Activated CD4-positive, alpha-beta T cell treated with anti-CD3 and anti-CD28 coated beads, Interleukin-2, amount 10 ng/mL, durations not matched to agents 24 days and 14 days (primary cell): Measurements from ENCODE around the gene MACROD2. TPM values are rescaled to one million over a fixed set of nuclear protein-coding genes. Genes with fewer than 3 reads are reported as not detected.

Experiments used
- DNase-seq: peaks from one replicate; pipeline ENCODE4 v3.0.0; 2022
- H3K27ac Mint-ChIP-seq: one replicate; pipeline ENCODE4 v1.8.0; 2022; ENCODE audit warnings: mild to moderate bottlenecking, mixed read lengths
- H3K27me3 Mint-ChIP-seq: one replicate; pipeline ENCODE4 v1.8.0; 2022; ENCODE audit warnings: mixed read lengths
- H3K36me3 Mint-ChIP-seq: one replicate; pipeline ENCODE4 v1.8.0; 2022; ENCODE audit warnings: low read depth, mild to moderate bottlenecking, mixed read lengths
- H3K4me1 Mint-ChIP-seq: one replicate; pipeline ENCODE4 v1.8.0; 2021; ENCODE audit warnings: mixed read lengths
- H3K4me3 Mint-ChIP-seq: one replicate; pipeline ENCODE4 v1.8.0; 2022; ENCODE audit warnings: mild to moderate bottlenecking, moderate library complexity, mixed read lengths
- H3K9me3 Mint-ChIP-seq: one replicate; pipeline ENCODE4 v1.8.0; 2021; ENCODE audit warnings: mixed read lengths
- intact Hi-C: fragments of 100-400 bp; cut with micrococcal nuclease; formaldehyde crosslinking; loops from one replicate; pipeline ENCODE4 v1.15.1; 2023
- total RNA-seq: library from RNA; stranded (reverse); gene quantifications from 2 replicates; pipeline ENCODE4 v1.2.3, GENCODE V29; 2022

MACROD2 gene
- total RNA-seq, 1 donor from 2014 or later, result not detected

DNA sequence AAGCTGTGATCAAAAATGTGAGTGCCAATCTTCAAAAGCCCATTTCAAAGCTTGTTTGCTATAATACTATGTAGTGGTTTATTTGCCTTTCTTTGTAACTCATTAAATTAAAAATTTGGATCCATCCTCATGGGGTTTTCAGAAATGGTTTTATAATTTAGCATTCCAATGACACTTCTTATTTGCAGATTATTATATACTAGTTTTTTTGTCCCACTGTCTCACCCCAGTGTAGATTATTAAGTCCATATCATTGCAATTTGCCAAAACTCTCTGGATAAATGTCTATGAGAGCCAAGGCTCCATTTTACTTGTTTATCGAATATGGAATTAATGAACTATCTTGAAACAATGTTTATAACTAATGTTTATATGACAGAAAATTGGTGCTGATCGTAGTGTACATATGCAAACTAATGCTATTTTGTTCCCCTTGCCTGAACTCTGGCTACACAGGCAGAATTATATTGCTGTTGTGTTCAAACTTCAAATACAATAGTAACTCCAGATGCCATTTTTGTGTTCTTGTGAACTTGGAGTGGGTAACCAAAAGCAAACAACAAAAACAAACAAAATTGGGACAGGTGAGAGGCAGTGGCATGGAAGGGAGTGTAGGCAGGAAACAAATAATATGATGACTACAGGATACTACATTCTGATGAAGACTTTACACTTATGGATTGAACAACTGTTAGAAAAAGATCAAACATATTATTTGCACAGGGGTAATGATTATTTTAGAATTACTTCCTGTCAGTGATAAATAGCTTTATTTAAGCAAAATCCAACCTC, 649.2 kb downstream of the MACROD2 start:
- no peaks in the 10 kb centered on the region for H3K36me3 Mint-ChIP-seq
- intact Hi-C loops, result no loop called here
- no peaks in the 10 kb centered on the region for H3K27me3 Mint-ChIP-seq
- H3K4me1 Mint-ChIP-seq, result no peaks in the 10 kb centered on the region
- no peak for DNase-seq
- H3K4me3 Mint-ChIP-seq, result no peak overlapping the region
- H3K9me3 Mint-ChIP-seq, result no peaks in the 10 kb centered on the region
- no peak overlapping the region for H3K27ac Mint-ChIP-seq

DNA sequence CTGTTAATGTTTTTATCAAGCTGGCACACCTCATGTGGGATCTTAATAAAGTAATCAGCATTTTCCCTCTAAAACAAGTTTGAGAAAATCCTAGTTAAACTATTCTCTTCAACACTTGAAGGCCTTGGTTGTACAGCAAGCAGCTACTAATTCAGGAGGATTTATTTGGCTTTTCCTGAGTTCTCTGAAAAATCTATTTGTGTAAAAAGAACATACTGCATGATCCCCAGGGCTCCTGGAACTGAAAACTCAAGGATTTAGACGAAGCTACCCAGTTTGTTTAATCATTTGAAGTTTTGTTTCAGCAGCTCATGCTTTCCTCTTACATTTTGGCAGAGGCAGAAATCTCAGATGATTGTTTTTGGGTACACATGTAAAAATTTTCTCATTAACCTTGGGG, 651.7 kb downstream of the MACROD2 start:
- no peaks in the 10 kb centered on the region for H3K27me3 Mint-ChIP-seq
- H3K4me1 Mint-ChIP-seq, result no peaks in the 10 kb centered on the region
- intact Hi-C loops, result no loop called here
- H3K4me3 Mint-ChIP-seq, result no peak overlapping the region
- H3K27ac Mint-ChIP-seq, result no peak overlapping the region
- DNase-seq, result no peak
- no peaks in the 10 kb centered on the region for H3K36me3 Mint-ChIP-seq
- no peaks in the 10 kb centered on the region for H3K9me3 Mint-ChIP-seq

GRCh38 chr20:14649662-14650061, 654.3 kb downstream of the MACROD2 start:
- no peak for DNase-seq
- H3K4me1 Mint-ChIP-seq, result no peaks in the 10 kb centered on the region
- H3K27ac Mint-ChIP-seq, result no peak overlapping the region
- no peaks in the 10 kb centered on the region for H3K9me3 Mint-ChIP-seq
- no peak overlapping the region for H3K4me3 Mint-ChIP-seq
- intact Hi-C loops, result no loop called here
- H3K36me3 Mint-ChIP-seq, result no peaks in the 10 kb centered on the region
- no peaks in the 10 kb centered on the region for H3K27me3 Mint-ChIP-seq

- intact Hi-C loops, result no loop called here
- Mint-ChIP-seq H3K27me3 (no peaks in the 10 kb centered on the region), H3K27ac (no peak overlapping the region), H3K4me1 (no peaks in the 10 kb centered on the region), H3K9me3 (no peaks in the 10 kb centered on the region), H3K4me3 (no peak overlapping the region), H3K36me3 (no peaks in the 10 kb centered on the region)
- no peak for DNase-seq
These were observed 662.1 kb downstream of the MACROD2 start for GRCh38 chr20:14657266-14658005.

DNA sequence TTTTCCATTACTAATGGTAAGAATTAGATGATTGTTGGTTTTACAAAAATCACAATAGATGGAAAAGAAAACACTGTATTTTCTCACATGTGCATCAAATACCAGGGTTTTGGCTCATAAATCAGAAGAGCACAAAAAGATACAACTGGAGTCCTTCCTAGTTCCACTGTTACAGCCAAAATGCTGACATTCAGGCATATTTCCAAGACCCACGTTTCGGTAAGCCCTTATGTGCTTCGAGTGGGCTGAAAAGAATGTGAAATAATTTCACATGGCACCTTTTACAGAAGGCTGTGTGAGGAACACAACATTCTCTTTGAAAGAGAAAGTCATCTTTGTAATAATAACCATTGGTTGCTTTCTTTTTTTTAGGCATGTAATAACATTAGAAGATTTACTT, 668.8 kb downstream of the MACROD2 start:
- no peaks in the 10 kb centered on the region for H3K27me3 Mint-ChIP-seq
- H3K4me3 Mint-ChIP-seq, result no peak overlapping the region
- no peaks in the 10 kb centered on the region for H3K4me1 Mint-ChIP-seq
- DNase-seq, result no peak
- intact Hi-C loops, result no loop called here
- H3K9me3 Mint-ChIP-seq, result no peaks in the 10 kb centered on the region
- H3K36me3 Mint-ChIP-seq, result no peaks in the 10 kb centered on the region
- H3K27ac Mint-ChIP-seq, result no peak overlapping the region

DNA sequence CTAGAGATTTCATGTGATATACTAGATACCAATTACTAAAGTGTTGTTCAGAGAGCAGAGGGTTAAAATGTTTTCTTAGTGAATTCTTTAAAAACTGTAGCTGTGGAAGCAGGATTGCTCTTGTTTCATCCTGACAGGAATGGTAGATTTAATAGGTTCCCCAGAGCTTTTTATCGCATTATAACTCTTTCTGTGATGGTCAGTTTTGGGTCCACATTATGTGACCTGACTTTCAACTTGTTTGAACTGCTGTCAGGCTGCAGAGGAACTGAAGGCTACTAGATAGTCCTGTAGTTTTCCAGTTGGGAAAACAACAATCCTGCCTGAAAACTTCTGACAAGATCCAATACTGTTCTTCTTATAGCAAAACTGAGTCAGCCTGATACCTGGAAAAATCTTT, 671.4 kb downstream of the MACROD2 start:
- H3K4me3 Mint-ChIP-seq, result no peak overlapping the region
- DNase-seq, result no peak
- no peaks in the 10 kb centered on the region for H3K36me3 Mint-ChIP-seq
- H3K9me3 Mint-ChIP-seq, result no peaks in the 10 kb centered on the region
- H3K4me1 Mint-ChIP-seq, result no peaks in the 10 kb centered on the region
- intact Hi-C loops, result no loop called here
- H3K27ac Mint-ChIP-seq, result no peak overlapping the region
- no peaks in the 10 kb centered on the region for H3K27me3 Mint-ChIP-seq

DNA sequence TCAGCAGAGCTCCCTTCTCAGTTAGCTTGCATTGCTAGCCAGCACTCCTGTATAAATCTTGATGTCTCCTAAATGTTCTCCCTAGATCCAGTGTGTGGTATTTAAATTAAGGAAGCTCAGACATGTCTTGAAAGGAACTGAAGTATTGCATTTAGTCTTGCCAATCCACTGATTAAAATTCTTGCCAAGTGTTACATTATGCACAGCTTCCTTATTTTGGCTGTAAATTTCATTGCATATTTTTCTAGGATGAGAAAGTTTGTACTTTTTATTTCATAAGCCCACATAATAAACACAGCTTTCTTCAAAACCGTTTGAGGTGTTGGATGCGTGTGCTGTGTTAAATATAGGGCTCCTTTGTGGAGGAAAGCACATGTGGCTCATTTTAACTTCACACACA, 671.9 kb downstream of the MACROD2 start:
- Mint-ChIP-seq H3K27ac (no peak overlapping the region), H3K27me3 (no peaks in the 10 kb centered on the region), H3K4me1 (no peaks in the 10 kb centered on the region), H3K4me3 (no peak overlapping the region), H3K36me3 (no peaks in the 10 kb centered on the region), H3K9me3 (no peaks in the 10 kb centered on the region)
- intact Hi-C loops, result no loop called here
- DNase-seq, result no peak

GRCh38 chr20:14672066-14672465, 676.8 kb downstream of the MACROD2 start:
- Mint-ChIP-seq H3K4me3 (no peak overlapping the region), H3K4me1 (no peaks in the 10 kb centered on the region), H3K27ac (no peak overlapping the region), H3K9me3 (peaks cover 4% of the 10 kb centered on the region), H3K27me3 (no peaks in the 10 kb centered on the region), H3K36me3 (no peaks in the 10 kb centered on the region)
- intact Hi-C loops, result no loop called here
- no peak for DNase-seq

- Mint-ChIP-seq H3K36me3 (no peaks in the 10 kb centered on the region), H3K27me3 (no peaks in the 10 kb centered on the region)
These were observed 677.8 kb downstream of the MACROD2 start for GRCh38 chr20:14673164-14673563.

DNA sequence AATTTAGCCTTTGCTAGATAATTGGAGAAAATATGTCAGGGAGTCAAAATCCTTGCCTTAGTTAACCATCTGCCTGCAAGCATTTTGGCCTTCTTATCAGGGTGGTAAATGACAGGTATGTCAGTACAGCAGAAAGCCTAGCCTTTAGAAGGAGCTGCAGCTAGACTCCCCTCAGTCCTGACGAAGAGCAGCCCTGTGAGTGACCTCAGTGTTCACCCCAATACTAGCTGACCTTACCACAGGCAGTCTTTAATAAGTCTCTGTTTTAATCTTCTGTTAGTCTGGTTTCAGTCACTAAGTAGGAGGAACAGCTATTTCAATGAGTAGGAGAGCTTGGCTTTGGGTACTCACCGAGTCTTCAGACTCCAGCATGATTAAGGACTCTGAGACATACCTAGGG, 682.1 kb downstream of the MACROD2 start:
- Mint-ChIP-seq H3K27ac (no peak overlapping the region), H3K4me1 (no peaks in the 10 kb centered on the region), H3K27me3 (no peaks in the 10 kb centered on the region), H3K9me3 (peaks cover 4% of the 10 kb centered on the region), H3K4me3 (no peak overlapping the region), H3K36me3 (no peaks in the 10 kb centered on the region)
- no peak for DNase-seq
- intact Hi-C loops, result no loop called here

More at GRCh38 chr20:14673164-14673563, 677.8 kb downstream of the MACROD2 start:
- H3K27ac Mint-ChIP-seq, result no peak overlapping the region
- H3K4me1 Mint-ChIP-seq, result no peaks in the 10 kb centered on the region
- DNase-seq, result no peak
- H3K4me3 Mint-ChIP-seq, result no peak overlapping the region
- H3K9me3 Mint-ChIP-seq, result peaks cover 4% of the 10 kb centered on the region
- intact Hi-C loops, result no loop called here

DNA sequence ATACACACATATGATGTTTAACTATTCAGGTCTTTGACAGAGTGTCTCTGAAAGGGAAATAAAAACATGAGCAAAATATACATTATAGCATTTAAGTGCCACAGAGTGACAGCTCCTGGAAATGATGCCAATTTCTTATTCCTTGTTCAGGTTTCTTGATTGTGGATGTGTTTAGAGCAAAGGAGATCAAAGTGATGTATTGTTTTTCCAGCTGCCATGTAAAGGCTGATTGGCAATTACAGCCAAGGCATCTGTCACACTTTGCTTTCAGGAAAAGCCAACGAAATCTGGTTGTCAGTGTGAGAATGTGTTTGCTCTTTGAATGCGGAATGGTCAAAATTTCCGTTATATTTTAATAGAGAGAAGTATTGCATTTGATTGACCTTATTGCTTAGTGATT, 689.9 kb downstream of the MACROD2 start:
- H3K27ac Mint-ChIP-seq, result no peak overlapping the region
- no peaks in the 10 kb centered on the region for H3K27me3 Mint-ChIP-seq
- no peaks in the 10 kb centered on the region for H3K36me3 Mint-ChIP-seq
- H3K4me3 Mint-ChIP-seq, result no peak overlapping the region
- H3K9me3 Mint-ChIP-seq, result no peaks in the 10 kb centered on the region
- intact Hi-C loops, result no loop called here
- H3K4me1 Mint-ChIP-seq, result no peaks in the 10 kb centered on the region
- no peak for DNase-seq

DNA sequence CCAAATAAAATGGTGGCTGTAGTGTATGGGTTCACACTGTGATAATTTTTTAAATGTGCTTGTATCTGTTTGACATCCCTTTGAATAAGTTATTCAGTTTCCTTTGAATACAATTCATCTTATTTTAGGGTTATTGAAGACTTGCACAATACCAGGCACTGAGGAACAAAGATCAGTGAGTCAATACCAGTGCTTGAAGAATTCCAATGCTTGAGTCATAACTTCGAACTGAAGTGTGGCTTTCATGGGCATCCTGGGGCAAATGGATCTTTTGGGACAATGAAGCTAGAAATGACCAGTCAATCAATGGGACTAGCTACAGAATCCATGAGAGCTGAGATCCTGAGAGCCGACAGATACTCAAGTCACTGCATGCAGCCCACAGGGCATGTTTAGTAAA, 692.0 kb downstream of the MACROD2 start:
- Mint-ChIP-seq H3K36me3 (no peaks in the 10 kb centered on the region), H3K4me3 (no peak overlapping the region), H3K9me3 (no peaks in the 10 kb centered on the region), H3K4me1 (no peaks in the 10 kb centered on the region), H3K27me3 (no peaks in the 10 kb centered on the region), H3K27ac (no peak overlapping the region)
- intact Hi-C loops, result no loop called here
- no peak for DNase-seq

DNA sequence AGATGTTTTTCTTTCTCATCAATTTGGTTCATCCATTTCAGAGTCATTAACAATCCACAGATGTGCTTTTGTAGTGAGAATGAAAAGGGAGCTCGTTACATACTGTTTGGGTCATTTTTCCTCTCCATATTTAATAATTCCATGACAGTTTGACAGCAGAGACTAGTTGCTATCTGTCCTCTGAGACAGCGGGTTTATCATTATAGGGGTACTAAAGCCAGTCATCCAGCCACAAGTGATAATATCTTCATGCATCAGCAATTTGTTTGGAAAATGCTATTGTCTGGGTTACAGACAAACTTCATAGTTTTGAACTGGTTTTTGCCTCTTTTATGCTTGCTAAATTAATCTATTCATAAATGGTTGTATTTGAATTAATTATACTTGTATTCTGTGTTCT, 692.7 kb downstream of the MACROD2 start:
- Mint-ChIP-seq H3K27me3 (no peaks in the 10 kb centered on the region), H3K36me3 (no peaks in the 10 kb centered on the region), H3K27ac (no peak overlapping the region), H3K4me1 (no peaks in the 10 kb centered on the region), H3K4me3 (no peak overlapping the region), H3K9me3 (no peaks in the 10 kb centered on the region)
- DNase-seq, result no peak
- intact Hi-C loops, result no loop called here

DNA sequence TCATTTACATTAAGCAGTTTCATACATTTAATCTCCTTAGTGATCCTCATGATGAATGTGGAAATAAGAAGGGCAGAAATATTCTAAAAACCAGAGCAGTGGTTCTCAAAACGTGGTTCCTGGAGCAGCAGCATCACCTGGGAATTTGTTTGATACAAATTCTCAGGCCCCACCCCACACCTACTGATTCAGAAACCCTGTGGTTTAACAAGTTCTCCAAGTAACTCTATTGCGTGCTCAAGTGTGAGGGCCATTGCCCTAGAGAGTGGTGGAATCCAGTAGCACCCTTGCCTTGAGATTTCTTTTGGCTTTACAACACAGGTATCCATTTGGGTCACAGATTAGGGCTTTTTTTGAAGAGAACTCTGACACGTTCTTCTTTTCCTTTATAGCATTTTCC, 696.7 kb downstream of the MACROD2 start:
- Mint-ChIP-seq H3K9me3 (peaks cover 3% of the 10 kb centered on the region), H3K4me3 (no peak overlapping the region), H3K27ac (no peak overlapping the region), H3K27me3 (no peaks in the 10 kb centered on the region), H3K4me1 (no peaks in the 10 kb centered on the region), H3K36me3 (no peaks in the 10 kb centered on the region)
- intact Hi-C loops, result no loop called here
- DNase-seq, result no peak
